Transverse colon (tissue), 4 donors: ENCODE data around the gene ANKRD52.

Source experiments
- EP300 ChIP-seq: sonication (generic); formaldehyde crosslinking; IDR thresholded peaks from one replicate; pipeline ENCODE4 v1.6.1; 2017; ENCODE audit warnings: antibody characterized with exemption, low read depth
- POLR2AphosphoS5 ChIP-seq, 3 donors: sonication (generic); formaldehyde crosslinking; IDR thresholded peaks; one replicate each; pipeline ENCODE4 v1.6.1; 2016; ENCODE audit warnings: antibody characterized with exemption in 3 of 3
- TF ChIP-seq, protein P1 (sequence below), 5 experiments: fragments of 200-600 bp in 3 of 5; fragments of 450-650 bp in 2 of 5; sonication (generic) in 3 of 5; IDR thresholded peaks; 1 replicate in 2 of 5; 2 replicates in 3 of 5; pipeline ENCODE4 v1.5.1; 2016 to 2017; ENCODE audit warnings: antibody characterized with exemption in 5 of 5, inconsistent platforms in 3 of 5, mild to moderate bottlenecking in 2 of 5, moderate library complexity in 1 of 5

DNA sequence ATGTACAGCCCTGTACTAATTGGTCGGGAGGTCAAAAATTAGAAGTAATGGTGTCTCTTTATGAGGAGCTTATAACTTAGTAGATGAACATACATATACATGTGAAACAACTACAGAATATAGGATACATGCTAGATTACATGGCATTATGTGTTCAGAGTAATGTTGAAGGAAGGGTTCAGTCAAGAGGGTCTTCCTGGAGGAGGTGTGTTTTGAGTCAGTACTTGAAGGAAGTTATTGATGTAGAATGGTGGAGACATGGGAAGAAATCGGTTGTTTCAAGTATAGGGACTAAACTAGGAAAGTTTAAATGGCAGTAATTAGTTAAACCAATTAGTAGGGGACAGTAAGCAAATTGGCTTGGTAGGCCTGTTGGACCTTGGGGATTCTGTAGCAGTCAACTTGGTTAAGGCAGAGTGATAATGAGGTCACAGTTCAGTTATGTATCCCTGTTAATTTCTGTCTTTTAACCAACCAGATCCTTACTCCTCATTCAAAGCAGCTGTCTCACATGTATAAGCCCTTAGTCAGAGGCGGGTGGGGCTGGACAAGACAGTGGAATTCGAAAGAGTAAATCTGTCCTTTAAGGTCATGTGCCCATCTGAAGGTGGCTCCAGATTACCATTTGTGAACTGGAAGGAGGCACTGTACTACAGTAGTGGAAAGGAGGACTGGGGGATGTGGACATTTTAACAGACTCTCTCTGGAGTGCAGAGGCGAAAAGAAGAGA lies 3.5 kb upstream of the ANKRD52 start:
- TF ChIP-seq POLR2AphosphoS5 (IDR thresholded peaks at IDR 0.05) (no peak), EP300 (no peak)
- TF ChIP-seq, protein P1, sequence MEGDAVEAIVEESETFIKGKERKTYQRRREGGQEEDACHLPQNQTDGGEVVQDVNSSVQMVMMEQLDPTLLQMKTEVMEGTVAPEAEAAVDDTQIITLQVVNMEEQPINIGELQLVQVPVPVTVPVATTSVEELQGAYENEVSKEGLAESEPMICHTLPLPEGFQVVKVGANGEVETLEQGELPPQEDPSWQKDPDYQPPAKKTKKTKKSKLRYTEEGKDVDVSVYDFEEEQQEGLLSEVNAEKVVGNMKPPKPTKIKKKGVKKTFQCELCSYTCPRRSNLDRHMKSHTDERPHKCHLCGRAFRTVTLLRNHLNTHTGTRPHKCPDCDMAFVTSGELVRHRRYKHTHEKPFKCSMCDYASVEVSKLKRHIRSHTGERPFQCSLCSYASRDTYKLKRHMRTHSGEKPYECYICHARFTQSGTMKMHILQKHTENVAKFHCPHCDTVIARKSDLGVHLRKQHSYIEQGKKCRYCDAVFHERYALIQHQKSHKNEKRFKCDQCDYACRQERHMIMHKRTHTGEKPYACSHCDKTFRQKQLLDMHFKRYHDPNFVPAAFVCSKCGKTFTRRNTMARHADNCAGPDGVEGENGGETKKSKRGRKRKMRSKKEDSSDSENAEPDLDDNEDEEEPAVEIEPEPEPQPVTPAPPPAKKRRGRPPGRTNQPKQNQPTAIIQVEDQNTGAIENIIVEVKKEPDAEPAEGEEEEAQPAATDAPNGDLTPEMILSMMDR (IDR thresholded peaks at IDR 0.05) = no peak
